ENCODE results near the gene AXL.

Gene AXL

GRCh38 chr19:41309180-41310032 is 90.4 kb downstream of the AXL start:
- H3K4me3 ChIP-seq (ENCODE audit: low read length, poor library complexity, severe bottlenecking), result peak overlapping the region; percentile 98
- H2AFZ ChIP-seq (ENCODE audit: low read length), result peak overlapping the region; percentile 78; the same call in 1 of the 2 replicates
- H3F3A ChIP-seq (ENCODE audit: low read depth), result peaks cover 6% of the 10 kb centered on the region; the same call in 1 of the 2 replicates
- H3K9ac ChIP-seq (ENCODE audit: low read depth, low read length, poor library complexity, severe bottlenecking), result peak overlapping the region; percentile 95
- no peaks in the 10 kb centered on the region for H3K9me2 ChIP-seq (replicated peaks; ENCODE audit: low read depth, low read length)
- H3K27me3 ChIP-seq (ENCODE audit: insufficient read depth, low read length, poor library complexity, severe bottlenecking), result no peaks in the 10 kb centered on the region
- H3K4me2 ChIP-seq (ENCODE audit: low read depth, low read length, poor library complexity, severe bottlenecking), result peak overlapping the region; percentile 97
- H3K9me3 ChIP-seq (ENCODE audit: insufficient read depth, low read depth, low read length), result no peaks in the 10 kb centered on the region
- peaks cover 19% of the 10 kb centered on the region for H4K20me1 ChIP-seq (ENCODE audit: insufficient read depth, low read length, poor library complexity, severe bottlenecking)
- peaks cover 43% of the 10 kb centered on the region for H3K4me1 ChIP-seq (ENCODE audit: insufficient read depth, low read length, poor library complexity, severe bottlenecking)
- H3K79me2 ChIP-seq (ENCODE audit: insufficient read depth, low read length), result peaks cover 48% of the 10 kb centered on the region
- TF ChIP-seq CTCF (conservative IDR thresholded peaks at IDR 0.05; ENCODE audit: low read length) (no peak), EZH2phosphoT487 (IDR thresholded peaks at IDR 0.05; ENCODE audit: borderline replicate concordance) (no peak)
- H3K36me3 ChIP-seq (ENCODE audit: insufficient read depth, low read length), result peaks cover 48% of the 10 kb centered on the region

DNA sequence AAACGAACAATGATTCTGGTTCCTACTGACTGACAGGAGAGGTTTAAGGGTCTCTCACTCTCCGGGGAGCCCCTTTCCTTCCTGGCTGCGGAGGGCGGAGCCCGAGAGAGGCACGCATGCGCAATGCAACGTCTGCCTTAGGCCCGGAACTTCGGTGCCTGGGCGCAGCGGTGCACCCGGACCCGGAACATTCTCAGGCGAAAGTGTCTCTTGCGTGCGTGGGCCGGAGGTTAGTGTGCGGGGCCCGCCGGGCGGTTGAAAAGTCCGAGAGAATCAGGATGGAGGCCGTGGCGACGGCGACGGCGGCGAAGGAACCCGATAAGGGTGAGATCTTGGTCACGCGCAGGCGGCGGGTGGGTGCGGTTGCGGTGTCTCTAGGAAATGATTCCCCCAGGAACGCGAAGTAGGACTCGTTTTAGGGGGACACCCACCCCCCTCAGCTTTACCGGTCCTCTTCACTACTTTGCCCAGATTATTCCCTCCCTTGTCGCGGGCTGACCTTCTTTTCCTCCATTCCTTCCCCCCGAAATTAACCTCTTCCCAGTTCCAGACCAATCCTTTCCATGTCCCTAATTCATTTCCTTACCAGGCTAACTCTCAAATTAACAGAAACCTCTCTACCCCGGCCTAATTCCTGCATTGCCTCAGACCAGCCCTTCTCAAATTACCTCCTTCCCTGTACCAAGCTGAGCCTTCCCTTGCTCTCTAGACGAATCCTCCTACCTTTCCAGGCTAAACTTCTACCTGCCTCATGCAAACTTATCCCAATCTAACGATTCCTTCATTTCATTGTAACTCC is 91.2 kb downstream of the AXL start, which contains the start of gene CCDC97:
TSS of gene CCDC97 (plus strand) at position 140 of the 799 bp plus-strand sequence. CDS start at position 279, 139 bp downstream.
- H3K4me1 ChIP-seq (ENCODE audit: insufficient read depth, low read length, poor library complexity, severe bottlenecking), result peaks cover 43% of the 10 kb centered on the region

More for the DNA sequence above, 91.2 kb downstream of the AXL start, which contains the start of gene CCDC97:
- H3K27me3 ChIP-seq (ENCODE audit: insufficient read depth, low read length, poor library complexity, severe bottlenecking), result no peaks in the 10 kb centered on the region
- peaks cover 18% of the 10 kb centered on the region for H4K20me1 ChIP-seq (ENCODE audit: insufficient read depth, low read length, poor library complexity, severe bottlenecking)
- peak within 1 kb of the TSS; percentile 78 for H2AFZ ChIP-seq (ENCODE audit: low read length)
- peak within 1 kb of the TSS; percentile 95 for H3K9ac ChIP-seq (ENCODE audit: low read depth, low read length, poor library complexity, severe bottlenecking)
- no peaks in the 10 kb centered on the region for H3K9me2 ChIP-seq (replicated peaks; ENCODE audit: low read depth, low read length)
- peak within 1 kb of the TSS; percentile 97 for H3K4me2 ChIP-seq (ENCODE audit: low read depth, low read length, poor library complexity, severe bottlenecking)
- peaks cover 40% of the 10 kb centered on the region for H3K36me3 ChIP-seq (ENCODE audit: insufficient read depth, low read length)
- peaks cover 6% of the 10 kb centered on the region; the same call in 1 of the 2 replicates for H3F3A ChIP-seq (ENCODE audit: low read depth)
- H3K79me2 ChIP-seq (ENCODE audit: insufficient read depth, low read length), result peaks cover 51% of the 10 kb centered on the region
- no peaks in the 10 kb centered on the region for H3K9me3 ChIP-seq (ENCODE audit: insufficient read depth, low read depth, low read length)
- TF ChIP-seq CTCF (conservative IDR thresholded peaks at IDR 0.05; ENCODE audit: low read length) (no peak), EZH2phosphoT487 (IDR thresholded peaks at IDR 0.05; ENCODE audit: borderline replicate concordance) (no peak)
- H3K4me3 ChIP-seq (ENCODE audit: low read length, poor library complexity, severe bottlenecking), result peak within 1 kb of the TSS; percentile 98

All from Loucy (cell line).